Measurements from ENCODE around the gene EME1. TPM values are rescaled to one million over a fixed set of nuclear protein-coding genes. Genes with fewer than 3 reads are reported as not detected.

EME1 gene
- total and polyA plus RNA-seq, 2 of the 13 experiments (the other 11 are each of a cell fraction or from before 2014, with no cell fraction given) = 20.7 to 24.6 TPM

DNA sequence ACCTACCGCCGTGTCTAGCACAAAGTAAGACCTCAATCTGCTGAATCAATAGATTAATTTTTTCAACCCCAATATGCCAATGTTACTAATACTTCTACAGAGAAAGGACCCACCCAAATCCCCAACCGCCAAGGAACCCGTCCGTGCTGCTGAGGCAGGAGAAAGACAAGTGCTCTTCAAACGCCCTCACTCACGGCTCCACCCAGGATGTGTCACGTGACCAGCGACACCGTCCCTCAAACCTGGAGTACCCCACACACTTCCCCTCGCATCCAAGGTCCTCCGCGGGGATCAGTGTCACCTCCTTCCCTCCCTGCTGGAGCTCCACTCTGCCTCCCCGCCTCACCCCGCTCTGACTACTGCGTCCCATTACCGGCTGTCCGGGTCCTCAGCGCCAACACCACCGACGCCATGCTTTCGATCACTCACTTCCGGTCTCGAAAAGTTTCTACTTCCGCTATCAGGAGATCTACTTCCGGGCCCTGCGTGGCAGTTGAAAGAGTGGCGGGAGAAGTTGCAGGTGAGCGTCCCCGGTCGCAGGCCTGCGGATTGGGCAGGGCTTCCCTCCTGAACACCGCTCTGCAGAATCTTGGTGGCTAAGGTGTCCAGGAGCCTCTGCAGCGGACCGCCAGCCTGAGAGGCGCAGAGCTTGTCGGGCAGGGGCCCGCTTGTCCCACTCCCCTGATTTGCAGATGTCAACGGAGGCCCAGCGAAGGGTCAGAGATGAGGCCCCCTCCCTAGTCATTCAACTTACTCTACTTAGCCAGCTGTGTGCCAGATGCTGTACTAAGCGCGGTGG is at the start of gene EME1, which contains the start of gene MRPL27 (continued):
- TF ChIP-seq NPAS2 (CRISPR knock-in tag; IDR thresholded peaks at IDR 0.05; ENCODE audit: borderline replicate concordance) = no peak
- TF ChIP-seq HOXA3 (CRISPR knock-in tag; IDR thresholded peaks at IDR 0.05) = peak; percentile 98
- peak; percentile 84; the same call in 1 of the 2 replicates for TF ChIP-seq ZNF589 (CRISPR knock-in tag; conservative IDR thresholded peaks at IDR 0.05)
- no peak for TF ChIP-seq ZNF30 (CRISPR knock-in tag; IDR thresholded peaks at IDR 0.05)
- no peak for TF ChIP-seq HDAC6 (IDR thresholded peaks at IDR 0.05; ENCODE audit: low read depth, low read length)
- TF ChIP-seq, protein P1, sequence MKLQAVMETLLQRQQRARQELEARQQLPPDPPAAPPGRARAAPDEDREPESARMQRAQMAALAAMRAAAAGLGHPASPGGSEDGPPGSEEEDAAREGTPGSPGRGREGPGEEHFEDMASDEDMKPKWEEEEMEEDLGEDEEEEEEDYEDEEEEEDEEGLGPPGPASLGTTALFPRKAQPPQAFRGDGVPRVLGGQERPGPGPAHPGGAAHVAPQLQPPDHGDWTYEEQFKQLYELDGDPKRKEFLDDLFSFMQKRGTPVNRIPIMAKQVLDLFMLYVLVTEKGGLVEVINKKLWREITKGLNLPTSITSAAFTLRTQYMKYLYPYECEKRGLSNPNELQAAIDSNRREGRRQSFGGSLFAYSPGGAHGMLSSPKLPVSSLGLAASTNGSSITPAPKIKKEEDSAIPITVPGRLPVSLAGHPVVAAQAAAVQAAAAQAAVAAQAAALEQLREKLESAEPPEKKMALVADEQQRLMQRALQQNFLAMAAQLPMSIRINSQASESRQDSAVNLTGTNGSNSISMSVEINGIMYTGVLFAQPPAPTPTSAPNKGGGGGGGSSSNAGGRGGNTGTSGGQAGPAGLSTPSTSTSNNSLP (IDR thresholded peaks at IDR 0.05; ENCODE audit: low read depth, low read length) = no peak
- TF ChIP-seq, protein P2, sequence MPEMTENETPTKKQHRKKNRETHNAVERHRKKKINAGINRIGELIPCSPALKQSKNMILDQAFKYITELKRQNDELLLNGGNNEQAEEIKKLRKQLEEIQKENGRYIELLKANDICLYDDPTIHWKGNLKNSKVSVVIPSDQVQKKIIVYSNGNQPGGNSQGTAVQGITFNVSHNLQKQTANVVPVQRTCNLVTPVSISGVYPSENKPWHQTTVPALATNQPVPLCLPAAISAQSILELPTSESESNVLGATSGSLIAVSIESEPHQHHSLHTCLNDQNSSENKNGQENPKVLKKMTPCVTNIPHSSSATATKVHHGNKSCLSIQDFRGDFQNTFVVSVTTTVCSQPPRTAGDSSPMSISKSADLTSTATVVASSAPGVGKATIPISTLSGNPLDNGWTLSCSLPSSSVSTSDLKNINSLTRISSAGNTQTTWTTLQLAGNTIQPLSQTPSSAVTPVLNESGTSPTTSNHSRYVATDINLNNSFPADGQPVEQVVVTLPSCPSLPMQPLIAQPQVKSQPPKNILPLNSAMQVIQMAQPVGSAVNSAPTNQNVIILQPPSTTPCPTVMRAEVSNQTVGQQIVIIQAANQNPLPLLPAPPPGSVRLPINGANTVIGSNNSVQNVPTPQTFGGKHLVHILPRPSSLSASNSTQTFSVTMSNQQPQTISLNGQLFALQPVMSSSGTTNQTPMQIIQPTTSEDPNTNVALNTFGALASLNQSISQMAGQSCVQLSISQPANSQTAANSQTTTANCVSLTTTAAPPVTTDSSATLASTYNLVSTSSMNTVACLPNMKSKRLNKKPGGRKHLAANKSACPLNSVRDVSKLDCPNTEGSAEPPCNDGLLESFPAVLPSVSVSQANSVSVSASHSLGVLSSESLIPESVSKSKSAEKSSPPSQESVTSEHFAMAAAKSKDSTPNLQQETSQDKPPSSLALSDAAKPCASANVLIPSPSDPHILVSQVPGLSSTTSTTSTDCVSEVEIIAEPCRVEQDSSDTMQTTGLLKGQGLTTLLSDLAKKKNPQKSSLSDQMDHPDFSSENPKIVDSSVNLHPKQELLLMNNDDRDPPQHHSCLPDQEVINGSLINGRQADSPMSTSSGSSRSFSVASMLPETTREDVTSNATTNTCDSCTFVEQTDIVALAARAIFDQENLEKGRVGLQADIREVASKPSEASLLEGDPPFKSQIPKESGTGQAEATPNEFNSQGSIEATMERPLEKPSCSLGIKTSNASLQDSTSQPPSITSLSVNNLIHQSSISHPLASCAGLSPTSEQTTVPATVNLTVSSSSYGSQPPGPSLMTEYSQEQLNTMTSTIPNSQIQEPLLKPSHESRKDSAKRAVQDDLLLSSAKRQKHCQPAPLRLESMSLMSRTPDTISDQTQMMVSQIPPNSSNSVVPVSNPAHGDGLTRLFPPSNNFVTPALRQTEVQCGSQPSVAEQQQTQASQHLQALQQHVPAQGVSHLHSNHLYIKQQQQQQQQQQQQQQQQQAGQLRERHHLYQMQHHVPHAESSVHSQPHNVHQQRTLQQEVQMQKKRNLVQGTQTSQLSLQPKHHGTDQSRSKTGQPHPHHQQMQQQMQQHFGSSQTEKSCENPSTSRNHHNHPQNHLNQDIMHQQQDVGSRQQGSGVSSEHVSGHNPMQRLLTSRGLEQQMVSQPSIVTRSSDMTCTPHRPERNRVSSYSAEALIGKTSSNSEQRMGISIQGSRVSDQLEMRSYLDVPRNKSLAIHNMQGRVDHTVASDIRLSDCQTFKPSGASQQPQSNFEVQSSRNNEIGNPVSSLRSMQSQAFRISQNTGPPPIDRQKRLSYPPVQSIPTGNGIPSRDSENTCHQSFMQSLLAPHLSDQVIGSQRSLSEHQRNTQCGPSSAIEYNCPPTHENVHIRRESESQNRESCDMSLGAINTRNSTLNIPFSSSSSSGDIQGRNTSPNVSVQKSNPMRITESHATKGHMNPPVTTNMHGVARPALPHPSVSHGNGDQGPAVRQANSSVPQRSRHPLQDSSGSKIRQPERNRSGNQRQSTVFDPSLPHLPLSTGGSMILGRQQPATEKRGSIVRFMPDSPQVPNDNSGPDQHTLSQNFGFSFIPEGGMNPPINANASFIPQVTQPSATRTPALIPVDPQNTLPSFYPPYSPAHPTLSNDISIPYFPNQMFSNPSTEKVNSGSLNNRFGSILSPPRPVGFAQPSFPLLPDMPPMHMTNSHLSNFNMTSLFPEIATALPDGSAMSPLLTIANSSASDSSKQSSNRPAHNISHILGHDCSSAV (CRISPR knock-in tag; IDR thresholded peaks at IDR 0.05; ENCODE audit: borderline replicate concordance) = no peak
- TF ChIP-seq, protein P3, sequence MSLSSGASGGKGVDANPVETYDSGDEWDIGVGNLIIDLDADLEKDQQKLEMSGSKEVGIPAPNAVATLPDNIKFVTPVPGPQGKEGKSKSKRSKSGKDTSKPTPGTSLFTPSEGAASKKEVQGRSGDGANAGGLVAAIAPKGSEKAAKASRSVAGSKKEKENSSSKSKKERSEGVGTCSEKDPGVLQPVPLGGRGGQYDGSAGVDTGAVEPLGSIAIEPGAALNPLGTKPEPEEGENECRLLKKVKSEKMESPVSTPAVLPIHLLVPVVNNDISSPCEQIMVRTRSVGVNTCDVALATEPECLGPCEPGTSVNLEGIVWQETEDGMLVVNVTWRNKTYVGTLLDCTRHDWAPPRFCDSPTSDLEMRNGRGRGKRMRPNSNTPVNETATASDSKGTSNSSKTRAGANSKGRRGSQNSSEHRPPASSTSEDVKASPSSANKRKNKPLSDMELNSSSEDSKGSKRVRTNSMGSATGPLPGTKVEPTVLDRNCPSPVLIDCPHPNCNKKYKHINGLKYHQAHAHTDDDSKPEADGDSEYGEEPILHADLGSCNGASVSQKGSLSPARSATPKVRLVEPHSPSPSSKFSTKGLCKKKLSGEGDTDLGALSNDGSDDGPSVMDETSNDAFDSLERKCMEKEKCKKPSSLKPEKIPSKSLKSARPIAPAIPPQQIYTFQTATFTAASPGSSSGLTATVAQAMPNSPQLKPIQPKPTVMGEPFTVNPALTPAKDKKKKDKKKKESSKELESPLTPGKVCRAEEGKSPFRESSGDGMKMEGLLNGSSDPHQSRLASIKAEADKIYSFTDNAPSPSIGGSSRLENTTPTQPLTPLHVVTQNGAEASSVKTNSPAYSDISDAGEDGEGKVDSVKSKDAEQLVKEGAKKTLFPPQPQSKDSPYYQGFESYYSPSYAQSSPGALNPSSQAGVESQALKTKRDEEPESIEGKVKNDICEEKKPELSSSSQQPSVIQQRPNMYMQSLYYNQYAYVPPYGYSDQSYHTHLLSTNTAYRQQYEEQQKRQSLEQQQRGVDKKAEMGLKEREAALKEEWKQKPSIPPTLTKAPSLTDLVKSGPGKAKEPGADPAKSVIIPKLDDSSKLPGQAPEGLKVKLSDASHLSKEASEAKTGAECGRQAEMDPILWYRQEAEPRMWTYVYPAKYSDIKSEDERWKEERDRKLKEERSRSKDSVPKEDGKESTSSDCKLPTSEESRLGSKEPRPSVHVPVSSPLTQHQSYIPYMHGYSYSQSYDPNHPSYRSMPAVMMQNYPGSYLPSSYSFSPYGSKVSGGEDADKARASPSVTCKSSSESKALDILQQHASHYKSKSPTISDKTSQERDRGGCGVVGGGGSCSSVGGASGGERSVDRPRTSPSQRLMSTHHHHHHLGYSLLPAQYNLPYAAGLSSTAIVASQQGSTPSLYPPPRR (CRISPR knock-in tag; IDR thresholded peaks at IDR 0.05; ENCODE audit: borderline replicate concordance) = peak; percentile 79
- peak; percentile 59; the same call in 1 of the 2 replicates for TF ChIP-seq ZNF33B (CRISPR knock-in tag; IDR thresholded peaks at IDR 0.05)
- 0 out of 2 replicates have a peak, but pooled peaks have one; percentile 6 for TF ChIP-seq SRF (IDR thresholded peaks at IDR 0.05; ENCODE audit: low read depth, low read length)
- TF ChIP-seq ZKSCAN5 (CRISPR knock-in tag; IDR thresholded peaks at IDR 0.05) = peak; percentile 72; the same call in 1 of the 2 replicates
- TF ChIP-seq ZNF468 (CRISPR knock-in tag; IDR thresholded peaks at IDR 0.05) = 0 out of 2 replicates have a peak, but pooled peaks have one; percentile 95
- peak; percentile 95 for TF ChIP-seq ZNF607 (CRISPR knock-in tag; IDR thresholded peaks at IDR 0.05; ENCODE audit: borderline replicate concordance)
